T follicular helper cell (primary cell): ENCODE results near the gene RPEL1.

Experiments
- DNase-seq: peaks from one replicate; pipeline ENCODE4 v3.0.0-alpha.2; 2020; ENCODE audit warnings: low read depth

The RPEL1 gene

DNA sequence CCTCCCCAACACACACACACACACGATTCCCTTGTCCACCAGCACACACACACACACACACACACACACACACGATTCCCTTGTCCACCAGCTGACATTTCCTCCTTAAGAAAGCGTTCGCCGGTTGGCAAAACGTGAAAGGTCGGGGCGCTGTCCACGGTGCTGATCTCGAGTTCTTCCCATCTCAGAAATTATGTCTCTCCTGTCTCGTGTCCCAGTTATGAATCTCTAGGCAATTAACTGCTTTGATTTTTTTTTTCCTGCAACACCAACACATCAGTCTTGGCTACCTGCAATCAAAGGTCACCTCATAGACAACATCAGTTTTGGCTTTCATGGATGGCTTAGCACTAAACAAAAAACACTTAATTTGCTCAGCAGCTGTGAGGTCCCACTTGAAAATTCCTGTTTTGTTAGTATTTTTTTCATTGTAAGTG, 33.2 kb downstream of the RPEL1 start:
- peak; percentile 1 for DNase-seq

DNA sequence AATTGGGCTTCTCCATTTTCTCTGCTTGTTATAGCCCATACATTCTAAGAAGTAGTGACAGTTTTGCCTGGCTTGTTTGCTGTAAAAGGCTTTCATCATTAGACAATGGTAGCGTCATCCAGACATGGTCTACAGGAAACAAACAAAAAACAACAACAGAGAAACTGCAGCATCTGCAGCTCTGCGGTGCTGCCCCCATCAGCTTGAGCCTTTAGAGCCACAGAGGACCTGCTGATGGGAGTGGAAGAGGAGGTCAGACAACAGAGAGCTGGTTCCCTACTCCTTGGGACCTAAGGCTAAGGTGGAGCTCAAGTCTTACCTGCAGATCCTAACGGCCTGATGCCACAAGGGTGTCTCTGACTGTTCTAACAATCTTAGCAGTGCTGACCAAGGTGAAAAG, 34.3 kb downstream of the RPEL1 start:
- DNase-seq = no peak

DNA sequence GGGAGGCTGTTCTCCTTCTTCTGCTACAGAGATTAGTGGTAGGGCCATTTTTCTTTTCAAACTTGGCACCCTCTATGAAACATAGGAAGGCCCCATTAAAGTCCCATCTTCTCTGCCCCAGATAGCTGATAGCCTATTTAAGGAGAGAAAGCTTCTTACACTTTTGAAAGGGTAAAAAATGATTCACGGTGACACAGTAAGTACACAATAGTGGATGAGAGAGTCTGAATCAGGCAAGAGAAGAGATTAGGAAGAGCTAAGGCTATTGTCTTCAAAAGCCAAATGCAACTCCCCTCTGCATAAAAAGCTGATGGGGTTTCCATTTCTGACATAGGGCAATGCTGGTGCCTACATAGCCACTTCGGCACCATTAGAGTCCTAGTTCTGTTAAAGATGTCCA, 34.8 kb downstream of the RPEL1 start:
- no peak for DNase-seq

DNA sequence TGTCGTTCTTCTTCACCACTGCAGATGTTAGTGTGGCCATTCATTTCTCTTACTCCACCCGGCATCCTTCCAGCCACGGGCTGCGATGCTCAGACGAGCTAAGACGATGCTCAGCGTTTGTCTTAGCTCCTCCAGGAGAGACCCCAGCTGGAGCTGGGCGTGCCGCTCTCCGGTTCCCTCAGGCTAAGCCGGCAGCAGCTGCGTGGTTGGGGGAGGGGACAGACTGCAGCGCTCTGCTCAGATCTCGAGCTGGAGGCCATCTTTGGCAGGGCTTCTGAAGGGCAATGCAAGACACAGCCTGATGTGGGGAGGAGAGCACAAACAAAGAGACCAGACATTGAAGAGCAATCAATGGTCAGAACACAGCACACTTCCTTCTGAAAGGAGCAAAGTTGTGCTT, 36.1 kb downstream of the RPEL1 start:
- DNase-seq = no peak

DNA sequence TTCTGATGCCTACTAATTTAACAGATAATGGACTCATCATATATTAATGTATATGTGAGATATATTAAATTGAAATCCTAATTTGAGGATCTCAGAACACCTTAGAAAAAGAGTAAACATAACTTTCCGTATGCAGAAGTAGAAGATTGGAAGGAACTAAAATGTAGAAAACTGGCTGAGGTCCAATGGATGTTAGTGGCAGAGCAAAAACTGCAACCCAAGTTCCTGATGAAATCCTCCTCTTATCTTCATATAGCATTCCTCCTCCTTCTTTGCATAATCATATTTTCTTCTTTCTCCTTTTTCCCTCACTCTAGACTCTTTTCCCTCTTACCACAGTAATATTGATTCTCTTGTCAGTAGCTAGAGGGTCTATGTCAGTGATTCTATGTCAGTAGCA, 37.3 kb downstream of the RPEL1 start:
- no peak for DNase-seq

DNA sequence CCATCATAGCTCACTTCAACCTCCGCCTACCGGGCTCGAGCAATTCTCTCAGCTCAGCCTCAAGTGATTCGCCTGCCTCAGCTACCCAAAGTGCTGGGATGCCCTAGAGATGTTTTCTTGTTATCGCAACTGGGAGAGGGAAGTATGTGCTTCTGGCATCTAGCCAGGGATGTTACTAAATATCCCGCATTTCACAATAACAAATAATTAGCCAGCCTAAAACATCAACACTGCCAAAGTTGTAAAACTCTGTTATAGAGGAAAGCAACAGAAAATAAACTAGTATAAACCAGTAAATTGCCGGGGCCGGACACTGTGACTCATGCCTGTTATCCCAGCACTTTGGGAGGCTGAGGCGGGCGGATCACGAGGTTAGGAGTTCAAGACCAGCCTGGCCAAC, 38.5 kb downstream of the RPEL1 start:
- no peak for DNase-seq

DNA sequence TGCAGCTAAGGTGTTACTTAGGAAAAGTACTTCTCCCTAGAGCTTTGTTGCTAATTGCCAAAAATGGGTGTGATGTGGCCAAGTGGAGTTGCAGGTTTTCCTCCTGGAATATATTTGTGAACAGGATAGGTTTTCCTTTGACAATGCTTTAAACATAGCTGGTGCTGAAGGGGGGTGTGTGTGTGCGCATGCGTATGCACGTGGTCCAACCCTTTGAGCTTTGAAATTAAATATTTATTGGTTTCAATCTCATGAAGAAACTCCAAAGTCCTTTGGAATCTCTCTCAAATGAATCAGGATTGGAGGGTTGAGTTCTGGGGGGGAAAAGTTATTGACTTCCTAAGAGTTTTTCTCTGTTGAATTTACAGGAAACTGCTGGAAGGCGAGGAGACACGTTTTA, 42.3 kb downstream of the RPEL1 start:
- DNase-seq = no peak

DNA sequence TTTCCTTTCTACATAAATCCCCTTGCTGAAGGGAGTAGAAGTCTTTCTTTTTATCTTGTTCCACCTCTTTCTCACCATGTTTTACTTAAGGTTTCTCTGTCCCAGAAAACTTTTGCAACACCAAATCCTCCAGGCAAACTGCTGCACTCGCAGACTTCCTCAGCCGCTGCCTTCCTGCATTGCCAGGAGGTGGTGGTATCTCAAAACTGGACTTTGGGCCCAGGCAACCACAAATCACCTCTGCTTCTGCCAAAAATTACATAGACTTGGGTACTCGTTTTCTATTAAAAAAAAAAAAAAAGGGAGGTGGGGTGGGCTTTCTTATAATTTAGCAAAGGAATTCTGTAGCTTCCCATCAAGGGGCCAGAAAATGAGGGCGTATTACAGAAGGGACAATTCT, 45.9 kb downstream of the RPEL1 start:
- no peak for DNase-seq

DNA sequence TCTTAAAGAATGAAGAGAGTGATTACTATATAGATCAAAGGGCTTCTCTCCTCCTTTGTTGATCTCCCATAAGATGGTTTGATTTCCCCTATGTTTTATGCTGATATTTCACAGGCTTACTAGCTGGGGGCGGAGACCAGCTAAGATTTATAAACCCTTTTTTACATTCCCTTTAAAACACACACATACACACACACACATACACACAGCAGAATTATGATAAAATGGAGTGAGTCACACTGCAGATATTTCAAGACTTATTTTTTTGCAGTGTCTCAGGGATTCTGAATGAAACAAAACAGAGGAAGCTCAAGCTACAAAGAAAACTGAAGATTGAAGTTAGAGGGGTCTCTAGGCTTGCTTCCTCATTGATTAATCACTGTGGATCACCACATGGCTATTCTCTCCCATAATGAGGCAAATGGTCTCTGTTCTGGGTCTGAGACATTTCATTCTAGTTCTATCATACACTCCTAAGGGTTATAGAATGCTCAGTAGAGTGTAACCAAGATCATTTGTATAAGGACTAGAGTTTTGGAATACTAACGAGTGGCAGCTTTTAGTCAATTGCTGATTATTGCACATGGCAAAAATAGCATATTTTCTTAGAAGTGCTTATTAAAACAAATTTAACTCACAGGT, 49.8 kb downstream of the RPEL1 start:
- no peak for DNase-seq
